ENCODE measurements around the gene ANKRD33.

Gene ANKRD33, protein sequence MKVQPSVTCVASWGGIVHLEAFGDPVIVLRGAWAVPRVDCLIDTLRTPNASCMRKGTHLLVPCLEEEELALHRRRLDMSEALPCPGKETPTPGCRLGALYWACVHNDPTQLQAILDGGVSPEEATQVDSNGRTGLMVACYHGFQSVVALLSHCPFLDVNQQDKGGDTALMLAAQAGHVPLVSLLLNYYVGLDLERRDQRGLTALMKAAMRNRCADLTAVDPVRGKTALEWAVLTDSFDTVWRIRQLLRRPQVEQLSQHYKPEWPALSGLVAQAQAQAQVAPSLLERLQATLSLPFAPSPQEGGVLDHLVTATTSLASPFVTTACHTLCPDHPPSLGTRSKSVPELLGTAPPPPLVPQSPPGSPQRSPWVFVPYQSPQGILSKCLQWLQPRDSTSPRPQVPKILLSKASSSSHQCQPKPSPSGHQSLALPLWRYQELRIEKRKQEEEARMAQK

DNA sequence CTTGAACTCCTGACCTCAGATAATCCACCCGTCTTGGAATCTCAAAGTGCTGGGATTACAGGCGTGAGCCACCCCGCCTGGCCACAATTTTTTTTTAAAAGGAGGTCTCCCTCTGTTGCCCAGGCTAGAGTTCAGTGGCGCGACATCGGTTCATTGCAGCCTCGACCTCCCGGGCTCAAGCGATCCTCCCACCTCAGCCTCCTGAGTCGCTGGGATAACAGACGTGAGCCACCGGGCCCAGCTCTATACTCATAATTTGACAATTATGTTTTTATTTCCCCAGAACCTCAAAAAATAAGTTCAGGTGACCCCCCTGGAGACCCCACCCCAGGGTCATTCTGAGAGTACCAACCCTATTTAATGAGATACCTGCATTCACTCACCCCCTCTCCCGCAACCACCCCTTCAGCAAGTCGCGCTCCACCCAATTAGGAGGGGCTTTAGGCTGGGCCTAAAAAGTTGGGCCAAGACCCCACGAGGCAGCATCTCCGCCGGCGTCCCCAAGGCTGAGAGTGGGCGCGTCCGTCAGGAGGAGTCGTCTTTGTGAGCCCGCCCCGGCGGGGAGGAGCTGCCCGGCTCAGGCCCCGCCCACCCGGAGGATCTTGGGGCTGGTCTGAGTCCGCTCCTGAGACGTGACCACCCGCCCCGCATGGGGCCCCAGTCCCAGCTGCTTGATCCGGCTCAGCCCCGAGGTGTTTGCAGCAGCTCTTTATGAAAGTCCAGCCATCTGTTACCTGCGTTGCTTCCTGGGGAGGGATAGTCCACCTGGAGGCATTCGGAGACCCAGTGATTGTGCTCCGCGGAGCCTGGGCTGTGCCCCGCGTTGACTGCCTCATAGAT, at the start of gene ANKRD33:
Gene ANKRD33 (plus strand): TSS at position 628 of the 840 bp plus-strand sequence. CDS start 84 bp downstream, at position 712.
- no peak for DNase-seq

DNA sequence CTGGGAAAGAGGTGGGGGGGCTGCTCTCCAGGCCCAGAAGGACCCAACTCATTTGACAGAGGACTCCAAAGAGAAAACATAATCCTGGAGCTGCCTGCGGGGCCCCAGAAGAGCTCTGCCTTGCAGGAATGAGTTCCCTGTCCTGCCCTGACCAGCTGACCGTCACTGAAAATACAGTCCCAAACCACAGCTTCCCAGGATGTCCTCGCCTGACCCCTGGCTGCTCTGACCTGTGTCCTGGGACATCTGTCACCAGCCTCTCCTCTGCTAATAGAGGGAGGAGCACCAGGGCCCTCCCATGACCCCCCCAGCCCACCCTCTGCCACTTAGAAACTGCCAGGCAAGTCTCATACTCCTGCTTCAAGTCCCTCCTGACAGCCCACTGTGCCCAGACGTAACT, 49.1 kb upstream of the ANKRD33 start:
- DNase-seq = no peak

DNA sequence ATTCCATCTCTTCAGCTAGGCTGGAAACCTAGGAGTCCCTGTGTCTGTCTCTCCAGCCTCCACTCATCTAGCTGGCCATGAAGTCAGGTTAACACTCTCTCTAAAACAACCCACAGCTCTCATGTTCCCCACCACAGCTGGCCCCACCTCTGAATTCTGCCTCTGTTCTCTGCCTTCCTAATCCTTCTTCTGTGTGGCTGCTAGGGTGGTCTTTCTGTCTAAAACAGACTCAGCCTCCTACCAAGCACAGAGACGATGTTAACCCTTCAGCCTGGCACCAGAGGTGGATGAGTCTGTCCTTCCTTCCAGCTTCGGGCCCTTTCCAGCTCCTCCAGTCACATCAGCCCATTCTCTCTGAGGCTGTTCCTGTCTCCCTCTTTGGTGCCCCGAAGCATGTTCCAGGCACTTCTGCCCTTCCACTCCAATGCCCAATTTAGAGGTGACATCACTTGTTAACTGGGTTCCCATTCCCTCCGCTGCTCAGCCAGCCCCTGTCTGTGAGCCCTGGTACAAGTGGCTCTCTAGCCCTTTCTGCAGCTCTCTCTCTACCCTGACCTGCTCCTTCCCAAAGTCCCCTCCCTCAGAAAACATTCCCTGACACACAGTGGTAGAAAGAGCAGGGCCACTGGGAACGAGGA, 48.5 kb upstream of the ANKRD33 start:
- DNase-seq = no peak

DNA sequence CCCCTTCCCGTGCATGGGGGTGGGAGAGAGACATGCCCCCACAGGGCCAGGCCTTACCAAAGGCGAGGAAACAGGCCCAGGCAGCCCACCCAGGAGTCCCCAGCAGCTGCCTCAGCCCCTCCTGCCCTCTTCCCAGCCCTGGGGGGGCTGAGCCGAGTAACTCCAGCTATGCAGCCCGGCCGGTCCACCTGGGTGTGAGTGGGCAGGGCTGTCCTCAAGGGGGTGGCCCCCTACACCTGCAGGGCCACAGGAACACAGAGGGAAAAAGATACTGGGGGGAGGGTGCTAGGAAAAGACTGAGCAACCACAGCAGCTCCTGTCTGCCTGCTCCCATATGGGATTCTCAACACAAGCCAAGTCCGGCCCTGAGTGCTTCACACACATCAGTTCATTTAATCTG, 46.9 kb upstream of the ANKRD33 start:
- DNase-seq = no peak

DNA sequence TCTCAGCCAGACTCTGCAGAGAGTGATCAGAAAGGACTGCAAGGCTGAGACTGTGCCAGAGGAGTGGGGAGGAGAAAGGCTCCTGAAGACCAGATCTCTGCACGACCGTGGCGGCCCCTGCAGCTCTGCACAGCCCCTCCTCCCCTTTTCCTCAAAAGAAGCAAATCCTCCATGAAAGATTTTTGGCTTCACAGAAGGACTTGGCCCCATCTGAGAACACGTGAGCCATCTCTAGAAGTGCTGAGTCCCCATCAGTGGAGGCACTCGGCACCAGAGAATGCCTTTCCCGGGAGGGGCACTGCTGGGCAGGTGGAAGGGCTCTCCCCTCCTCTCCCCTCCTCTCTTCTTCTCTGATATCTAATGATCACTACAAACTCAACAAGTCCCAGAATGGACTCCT, 46.2 kb upstream of the ANKRD33 start:
- no peak for DNase-seq

DNA sequence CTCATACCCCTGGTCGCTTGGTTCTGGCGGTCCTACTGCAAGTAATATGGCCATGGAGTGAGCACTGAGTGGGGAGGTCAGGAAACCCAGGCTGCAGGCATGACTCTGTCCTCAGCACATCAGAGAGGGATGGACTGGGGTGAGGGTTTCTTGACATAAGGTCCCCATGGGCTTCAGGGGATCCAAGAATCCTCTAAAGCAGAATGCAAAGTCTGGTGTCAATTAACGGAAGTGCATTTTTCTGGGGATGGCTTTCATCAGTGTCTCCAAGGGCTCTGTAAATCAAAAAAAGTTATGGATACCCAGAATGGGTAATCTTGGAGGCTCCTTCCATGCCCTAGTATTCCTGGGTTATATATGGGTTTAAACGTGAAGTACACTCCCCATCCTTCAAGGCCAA, 43.0 kb upstream of the ANKRD33 start:
- no peak for DNase-seq

DNA sequence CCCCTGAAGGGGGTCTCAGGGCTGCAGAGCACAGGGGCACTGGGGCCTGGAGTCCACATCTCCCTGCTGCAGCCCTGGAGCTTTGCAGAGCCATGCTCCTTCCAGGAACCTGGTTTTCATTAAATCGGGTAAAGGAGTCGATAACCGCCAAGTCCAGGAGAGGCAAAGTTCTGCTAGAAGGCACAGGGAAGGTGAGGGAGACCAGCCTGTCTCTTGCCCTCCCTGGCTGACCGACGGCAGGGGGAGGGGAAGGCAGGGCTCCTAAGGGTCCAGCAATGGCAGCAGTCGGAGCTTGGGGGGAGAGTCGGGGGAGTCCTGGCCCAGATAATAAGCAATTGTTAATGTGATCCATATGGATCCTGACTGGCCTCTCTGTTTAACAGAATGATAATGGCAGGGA, 42.4 kb upstream of the ANKRD33 start:
- no peak for DNase-seq

DNA sequence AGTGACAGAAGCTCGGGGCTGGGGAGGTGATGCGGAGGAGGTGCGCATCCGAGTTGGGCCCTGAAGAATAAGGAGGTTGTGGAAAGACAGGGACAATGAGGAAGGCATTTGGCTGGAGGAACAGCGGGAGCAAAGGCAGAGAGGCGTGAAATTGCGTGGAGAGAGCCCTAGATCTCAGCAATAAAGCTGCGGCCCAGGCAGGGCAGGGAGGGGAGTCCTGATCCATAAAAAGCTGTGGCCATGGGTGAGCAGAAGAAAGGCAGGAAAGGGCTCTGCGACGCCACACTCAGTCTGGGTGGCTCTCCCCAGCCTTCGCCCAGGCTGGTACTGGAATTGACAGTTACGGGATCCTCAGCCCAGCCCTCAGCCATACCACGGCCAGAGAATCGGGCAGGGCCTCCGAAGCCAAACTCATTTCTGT, 41.6 kb upstream of the ANKRD33 start:
- DNase-seq = no peak

DNA sequence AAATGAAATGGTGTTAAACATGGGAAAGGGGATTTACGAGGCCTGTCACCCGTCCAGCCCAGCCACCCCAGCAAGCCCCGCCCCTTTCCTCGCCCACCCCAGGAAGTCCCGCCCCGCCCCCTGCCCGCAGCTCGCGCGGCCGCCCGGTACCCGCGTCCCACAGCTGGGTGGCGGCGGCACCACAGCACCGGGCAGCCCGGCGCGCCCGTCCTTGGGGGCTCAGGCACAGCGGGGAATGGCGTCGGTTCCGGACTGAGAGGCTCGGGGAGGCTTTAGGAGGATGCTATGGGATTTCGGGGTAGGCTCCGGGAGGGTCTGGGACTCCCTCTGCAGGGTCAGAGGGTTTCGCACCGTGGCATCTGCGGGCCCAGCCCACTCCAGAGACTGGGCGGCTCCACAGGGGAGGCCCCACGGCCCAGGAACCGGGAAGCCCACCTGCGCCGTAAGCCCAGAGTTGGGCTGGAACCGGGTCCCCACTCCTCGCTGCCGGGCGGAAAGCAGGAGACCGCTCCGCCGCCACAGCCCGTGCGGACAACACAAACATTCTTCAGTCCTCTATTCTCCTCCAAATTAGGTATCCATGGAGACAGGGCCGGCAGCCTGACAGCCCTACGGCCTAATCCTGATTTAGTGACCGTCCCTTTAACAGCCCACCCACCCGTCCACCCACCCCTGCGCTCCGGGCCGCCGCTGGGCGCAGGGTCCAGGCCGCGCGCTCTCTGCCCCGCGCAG, 40.8 kb upstream of the ANKRD33 start:
- peak; percentile 82 for DNase-seq

DNA sequence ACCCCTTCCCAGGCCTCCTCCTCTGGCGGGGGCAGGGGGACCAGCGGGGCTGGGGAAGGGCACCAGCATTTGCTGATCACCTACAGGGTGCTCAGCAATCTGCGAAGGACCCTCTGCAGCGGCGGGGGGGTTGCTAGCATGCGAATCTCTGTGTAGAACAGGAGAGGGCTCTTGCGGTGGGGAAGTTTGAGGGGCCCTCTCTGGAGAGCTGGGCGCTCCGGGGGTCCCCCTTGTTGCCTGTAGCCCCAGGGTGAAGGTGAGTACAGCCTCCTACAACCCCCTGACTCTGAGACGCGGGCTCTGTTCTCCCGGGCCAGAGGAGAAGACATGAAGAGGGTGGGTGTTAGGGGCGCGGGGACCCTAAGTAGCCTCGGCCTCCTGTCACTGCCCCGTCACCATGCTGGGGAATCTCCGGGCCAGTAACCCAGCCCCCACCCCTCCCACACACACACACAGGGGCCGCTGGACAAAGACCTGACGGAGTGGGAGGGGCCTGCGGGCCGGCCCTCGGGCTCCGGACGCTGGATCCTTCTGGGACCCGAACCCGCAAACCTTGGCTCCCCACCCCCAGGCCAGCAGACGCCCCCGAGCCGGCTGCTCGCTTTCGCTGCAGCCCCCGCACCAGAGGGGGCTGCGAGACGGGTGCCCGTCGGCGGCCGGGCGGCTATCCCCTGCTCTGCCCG, 40.1 kb upstream of the ANKRD33 start:
- DNase-seq = no peak

DNA sequence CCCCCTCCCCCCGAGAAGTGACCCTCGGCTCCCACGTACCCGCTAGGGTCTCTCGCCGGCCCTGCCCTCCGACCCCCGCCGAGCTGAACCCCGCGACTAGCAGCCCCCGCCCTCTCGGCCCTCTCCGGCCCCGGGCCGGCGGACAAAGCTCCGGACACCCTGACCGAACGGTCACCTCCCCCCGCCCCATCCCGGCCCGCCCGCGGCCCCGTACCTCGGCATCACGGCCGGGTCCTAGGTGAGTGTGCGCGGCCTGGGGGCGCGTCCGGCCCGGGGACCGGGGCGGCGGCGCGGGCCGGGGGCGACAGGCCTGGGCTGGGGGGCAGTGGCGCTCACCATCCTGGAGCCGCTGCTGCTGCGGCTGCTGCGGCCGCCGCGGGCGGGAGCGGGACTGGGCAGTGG, 39.6 kb upstream of the ANKRD33 start, which contains the start of gene FIGNL2:
Gene FIGNL2 (minus strand): TSS at position 393 of the 402 bp plus-strand sequence. CDS start 26,305 bp downstream, outside the sequence.
- no peak for DNase-seq

DNA sequence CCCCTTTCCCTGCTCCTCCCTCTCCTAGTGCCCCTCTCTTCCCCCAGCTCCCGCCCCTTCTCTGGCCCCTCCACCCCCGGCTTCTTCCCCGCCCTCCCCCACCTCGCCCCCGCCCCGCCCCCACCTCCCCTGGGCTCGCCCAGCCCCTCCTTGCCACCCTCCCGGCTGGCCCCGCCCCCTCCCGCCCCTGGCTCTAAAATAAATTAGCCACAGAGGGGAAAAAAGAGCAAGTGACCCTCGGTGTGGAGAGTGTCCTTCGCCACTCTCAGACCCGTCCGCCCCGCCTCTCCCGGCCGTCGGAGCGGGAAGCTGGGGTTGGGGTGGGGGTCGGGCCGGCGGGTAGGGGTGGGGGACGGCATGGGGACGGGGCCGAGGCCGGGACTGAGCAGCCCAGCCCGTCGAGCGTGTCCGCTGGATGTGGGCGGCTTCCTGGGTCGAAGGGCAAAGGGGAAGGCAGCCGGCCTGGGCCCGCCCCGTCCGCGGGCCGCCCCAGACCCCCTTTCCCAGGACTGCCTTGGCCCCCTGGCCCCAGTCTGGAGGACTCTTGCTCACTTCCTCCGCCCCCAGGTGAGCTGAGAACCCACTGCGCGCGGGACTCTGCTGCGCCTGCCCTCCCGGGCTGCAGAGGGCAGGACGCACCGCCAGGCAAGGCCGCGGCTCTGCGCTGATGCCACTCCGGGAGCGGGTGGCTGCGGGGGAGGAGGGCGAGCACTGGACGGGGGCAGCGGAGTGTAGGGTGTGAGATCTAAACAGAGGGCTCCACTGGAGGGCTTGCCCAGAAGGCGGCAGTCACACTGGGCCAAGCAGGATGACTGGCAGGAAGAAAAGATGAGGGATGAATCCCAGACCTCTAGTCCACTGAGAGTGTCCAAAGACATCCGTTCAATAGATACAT, 38.8 kb upstream of the ANKRD33 start:
- no peak for DNase-seq

DNA sequence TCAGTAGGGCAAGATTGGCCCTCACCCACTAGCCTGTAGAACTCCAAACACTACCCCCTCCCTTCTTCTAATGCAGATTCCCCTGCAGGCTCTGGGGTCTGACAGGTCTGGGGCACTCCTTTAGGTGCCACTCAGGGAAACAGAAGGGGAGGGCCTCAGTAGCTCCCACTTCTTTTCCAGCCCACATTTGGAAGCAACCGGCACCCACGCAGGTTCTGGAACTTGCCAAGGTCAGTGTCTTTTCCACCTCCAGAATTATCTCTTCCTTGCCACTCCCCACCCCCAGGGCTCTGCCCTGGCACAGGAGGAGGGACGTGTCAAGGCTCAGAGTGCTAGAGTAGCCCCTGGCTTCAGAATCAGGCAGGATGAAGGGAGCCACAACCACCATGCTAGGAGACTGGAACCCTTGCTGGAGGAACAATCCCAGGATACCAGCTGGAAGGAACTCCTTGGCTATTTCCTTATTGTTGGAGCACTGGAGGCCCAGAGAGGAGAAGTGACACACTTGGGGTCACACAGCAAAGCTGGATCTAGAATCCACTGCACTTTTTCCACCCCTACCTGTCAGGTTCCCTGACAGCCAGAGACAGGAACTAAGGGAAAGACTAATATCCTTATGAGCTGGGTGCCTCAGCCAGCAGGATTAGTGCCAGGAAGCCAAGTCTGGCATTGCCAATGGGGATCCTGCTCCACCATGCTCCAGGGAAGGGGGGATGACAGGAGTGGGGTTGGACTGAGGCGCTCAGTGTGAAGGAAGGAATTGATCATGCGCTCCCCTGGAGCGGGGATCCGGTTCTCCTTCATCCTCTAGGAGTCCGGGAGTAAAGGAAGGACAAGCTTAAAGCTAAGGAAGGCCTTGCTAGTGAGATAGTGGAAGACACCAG, 37.6 kb upstream of the ANKRD33 start:
- DNase-seq = no peak

DNA sequence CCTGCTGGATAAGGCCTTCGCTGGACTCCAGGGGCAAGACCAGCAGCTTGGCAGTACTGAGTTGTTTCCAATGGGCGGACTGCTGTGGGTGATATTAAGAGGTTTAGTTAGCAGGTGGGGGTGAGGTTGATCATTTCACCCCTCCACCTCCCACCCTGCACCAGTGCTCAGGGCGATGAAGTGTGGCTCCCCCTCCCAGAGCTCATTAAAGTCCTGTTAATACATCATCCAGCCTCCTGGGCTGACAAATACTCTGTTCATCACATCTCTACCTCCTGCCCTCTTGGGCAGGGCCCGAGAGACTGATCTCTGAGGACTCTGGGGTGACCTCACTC, 37.0 kb upstream of the ANKRD33 start:
- DNase-seq = no peak

DNA sequence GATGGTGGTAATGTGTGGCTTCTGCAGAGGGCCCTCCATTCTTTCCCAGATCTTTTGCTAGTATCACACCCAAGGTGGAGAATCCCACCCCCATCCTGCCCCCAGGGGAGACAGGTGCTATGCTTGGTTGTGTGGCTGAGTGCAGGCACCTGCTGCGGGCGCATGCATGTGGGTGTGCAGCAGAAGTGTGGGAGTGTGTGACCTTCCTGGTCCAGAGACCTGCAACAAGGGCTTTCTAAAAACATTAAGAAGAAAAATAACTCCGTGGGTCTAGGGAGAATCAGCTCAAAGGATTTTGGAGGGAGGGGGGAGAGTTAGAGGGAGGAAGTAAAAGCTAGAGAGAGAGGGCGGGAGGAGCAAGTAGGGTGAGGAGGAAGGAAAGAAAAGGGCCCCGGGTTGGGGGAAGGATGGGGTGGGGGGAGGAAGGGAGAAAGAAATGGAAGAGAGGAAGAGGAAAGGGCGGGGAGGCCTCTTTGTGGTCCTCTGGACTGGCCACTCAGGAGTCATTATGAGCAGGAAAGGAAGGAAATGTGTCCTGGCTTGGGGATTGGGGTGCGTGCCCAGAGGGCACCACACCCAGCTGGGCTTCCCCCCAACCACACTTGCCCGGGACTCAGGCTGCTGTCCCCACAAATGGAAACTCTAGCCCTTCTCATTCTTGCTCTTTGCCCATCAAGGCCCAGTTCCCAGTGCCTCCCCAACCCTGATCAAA, 36.3 kb upstream of the ANKRD33 start:
- DNase-seq = no peak

DNA sequence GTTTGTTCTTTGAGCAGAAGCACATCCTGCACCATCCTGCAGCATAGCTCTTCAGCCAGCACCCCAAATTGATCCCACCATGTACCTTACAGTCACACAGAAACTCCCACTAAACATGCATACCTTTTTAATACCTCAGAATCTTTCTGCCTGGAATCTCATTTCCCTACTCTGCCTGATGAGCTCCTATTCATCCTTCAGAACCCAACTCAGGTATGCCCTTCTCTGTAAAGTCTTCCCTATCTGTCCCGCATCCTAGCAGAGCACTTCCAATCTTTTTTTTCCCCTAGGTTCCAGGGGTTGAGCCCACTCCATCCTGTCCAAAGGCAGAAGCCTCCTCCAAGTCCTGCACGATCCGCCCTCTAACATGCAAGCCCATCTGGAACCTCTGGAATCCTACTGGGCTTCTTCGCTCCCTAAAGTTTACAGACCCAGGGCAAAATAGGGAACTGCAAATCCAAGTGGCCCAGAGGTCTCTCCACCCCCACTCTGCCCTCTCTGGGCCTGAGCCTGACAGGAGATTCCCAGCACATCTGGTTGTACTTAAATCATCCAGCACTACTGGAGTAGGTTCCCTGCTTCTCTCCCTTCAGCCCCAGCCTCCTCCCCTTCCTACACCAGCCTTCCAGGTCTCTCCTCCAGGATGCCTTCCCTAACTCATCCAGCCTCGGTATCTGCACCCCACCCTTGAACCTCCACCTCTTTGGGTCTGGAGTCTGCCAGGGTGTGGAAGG, 35.3 kb upstream of the ANKRD33 start:
- DNase-seq = no peak

DNA sequence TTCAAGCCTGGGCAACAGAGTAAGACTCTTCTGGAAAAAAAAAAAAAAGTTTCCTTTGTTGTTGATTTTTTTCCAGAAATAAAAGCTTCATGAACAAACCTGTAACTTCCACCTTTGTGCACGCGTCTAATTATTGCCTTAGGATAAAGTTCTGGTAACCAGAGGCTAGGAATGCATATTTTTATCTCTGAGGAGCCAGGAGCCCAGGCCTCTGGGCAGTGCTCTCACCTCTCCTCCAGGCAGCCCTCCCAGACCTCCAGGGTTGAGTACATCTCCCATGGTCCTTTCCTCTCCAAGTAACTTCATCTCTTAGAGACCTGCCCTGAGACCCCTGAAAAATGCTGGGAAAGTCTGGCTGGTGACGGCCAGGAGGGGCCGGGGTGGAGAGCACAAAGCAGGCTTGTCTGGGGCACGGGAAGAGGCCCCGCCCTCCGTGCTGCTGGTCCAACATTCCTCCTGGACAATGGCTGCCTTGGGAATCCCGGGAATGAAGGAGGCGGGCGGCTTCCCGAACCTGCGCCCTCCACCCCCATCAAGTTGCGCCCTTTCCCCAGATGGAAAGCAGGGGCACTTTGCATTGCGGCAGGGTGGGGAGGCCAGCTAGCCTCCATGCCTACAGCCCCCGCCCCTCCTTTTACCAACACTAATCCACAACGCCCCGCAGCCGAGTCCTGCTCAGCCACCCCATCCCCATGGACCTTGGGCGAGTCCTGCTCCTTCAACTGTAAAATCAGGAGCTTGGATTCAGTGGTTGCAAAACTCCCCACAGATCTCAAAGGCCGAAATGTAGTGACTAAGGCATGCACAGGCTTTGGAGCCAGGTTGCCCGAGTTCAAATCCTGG, 32.1 kb upstream of the ANKRD33 start:
- no peak for DNase-seq

DNA sequence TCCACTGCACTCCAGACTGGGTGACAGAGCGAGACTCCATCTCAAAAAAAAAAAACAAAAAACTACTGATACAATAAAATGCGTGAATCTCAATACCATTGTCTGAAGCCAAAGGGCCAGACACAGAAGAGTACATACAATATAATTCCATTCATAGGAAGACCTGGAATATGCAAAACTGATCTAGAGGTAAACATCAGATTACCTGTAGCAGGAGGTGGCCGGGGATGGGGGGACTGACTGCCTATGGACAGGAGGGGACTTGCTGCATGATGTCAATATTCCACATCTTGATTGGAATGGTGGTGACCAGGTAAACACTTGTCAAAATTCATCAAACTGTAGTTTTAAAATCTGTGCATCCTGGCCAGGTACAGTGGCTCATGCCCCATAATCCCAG, 26.9 kb upstream of the ANKRD33 start:
- DNase-seq = no peak
